Brain pericyte (primary cell): ENCODE results near the gene RAPGEF5.
"Not testable (repeated sequence)": the region's sequence is repeated elsewhere in the genome, so short reads cannot be mapped to it uniquely, and the experiment has no call there.

ENCODE experiments used
- DNase-seq: peaks from one replicate; pipeline ENCODE4 v3.0.0-alpha.2; 2012; ENCODE audit warnings: low read depth, low spot score

The RAPGEF5 gene

DNA sequence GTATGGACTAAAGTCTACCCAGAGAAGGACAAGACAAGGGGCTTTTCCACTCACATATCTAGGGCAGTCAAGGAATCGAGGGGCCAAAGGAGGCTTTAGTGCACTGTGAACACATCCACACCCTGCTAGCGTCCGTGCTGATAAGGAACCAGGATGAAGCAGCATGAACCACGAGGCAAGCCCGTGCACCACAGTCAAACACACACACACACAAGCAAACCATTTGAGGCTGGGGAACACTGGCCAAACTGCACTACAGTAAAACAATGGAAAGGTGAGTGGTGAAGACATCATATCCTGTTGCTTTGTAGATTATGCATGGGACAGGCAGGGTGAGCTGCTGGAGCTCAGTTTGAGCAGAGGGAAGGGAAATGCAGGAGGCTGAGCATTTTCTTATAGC is 233.8 kb downstream of the RAPGEF5 start:
- DNase-seq, result no peak

DNA sequence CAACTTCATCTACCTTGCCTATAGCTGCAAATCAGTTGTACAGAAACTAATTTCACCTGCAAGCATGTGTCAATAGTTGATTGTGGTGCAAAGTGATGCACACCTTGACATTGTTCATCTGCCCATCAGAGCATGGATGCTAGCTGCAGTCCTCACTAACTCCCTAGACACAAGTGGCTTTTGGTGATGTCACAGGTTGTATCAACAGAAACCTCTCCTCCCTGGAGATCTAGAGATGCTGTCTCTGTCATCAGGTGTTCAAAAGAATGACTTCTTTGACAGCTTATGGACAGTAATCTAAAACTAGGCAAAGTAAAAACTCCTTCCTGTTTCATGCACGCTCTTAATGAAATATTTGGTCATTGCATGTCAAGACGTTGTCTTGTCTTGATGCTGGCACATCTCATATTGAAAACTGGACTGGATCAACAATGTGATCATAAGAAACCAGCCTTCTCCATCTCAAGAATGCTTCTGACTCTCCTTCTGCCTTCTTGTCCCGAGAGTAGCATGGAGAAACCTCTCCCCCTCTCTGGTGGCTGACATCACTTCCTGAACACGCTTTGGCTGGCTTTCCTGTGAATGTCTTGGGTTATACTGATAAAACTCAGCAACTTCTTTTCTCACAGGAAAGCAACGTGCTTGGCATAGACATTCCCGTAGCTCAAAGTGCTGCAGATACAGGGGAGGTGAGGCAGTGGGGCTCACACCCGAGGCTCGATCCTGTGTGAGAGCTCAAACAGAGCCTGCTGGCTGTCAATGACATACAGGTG is 235.1 kb downstream of the RAPGEF5 start:
- DNase-seq, result no peak

DNA sequence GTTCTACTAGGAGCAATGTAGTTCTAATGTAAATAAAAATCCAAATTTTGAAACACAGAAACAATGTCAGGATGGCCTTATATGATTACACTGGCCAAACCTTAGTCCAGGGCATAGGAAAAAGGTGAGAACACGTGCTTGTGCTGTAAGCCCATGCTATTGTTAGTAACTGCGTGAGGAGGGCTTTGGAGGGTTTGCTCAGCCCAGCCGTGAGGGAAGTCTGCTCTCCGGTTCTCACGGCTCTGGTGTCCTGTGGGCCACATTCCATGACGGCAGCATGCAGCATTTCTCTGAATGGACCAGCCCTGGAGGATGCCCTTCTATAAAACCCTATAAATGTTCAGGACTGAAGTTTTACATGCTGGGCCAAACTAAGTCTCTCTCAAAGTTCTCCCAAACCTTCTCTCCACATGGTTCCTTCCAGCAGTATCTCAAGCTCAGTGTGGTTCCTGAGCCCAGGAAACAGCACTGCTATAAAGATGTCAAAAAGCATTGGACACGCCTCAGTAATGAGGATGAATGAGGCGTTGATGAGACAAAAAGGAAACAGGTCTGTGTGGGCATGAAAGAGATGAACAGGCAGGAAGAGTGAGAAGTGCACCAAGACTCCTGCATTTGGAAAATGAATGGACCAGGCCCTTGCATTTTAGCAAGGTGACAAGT is 236.4 kb downstream of the RAPGEF5 start:
- DNase-seq, result no peak

DNA sequence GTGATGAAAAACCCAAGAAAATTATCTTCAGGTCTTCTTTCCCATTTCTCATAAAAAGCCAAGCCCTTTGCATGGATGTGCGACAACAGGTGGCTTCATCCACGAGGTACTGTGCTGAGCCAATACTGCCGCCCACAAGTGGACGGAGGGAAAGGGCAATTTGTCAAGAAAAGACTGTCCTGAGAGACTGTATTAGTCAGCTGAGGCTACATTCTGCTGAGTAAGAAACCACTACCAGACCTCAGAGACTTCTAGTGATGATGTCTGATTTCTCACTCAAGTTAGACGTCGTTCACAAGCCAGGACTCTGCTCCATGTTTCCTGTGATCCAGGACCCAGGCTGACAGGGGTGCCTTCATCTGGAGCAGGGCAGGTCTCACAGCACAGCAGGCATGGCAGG is 239.7 kb downstream of the RAPGEF5 start:
- no peak for DNase-seq

DNA sequence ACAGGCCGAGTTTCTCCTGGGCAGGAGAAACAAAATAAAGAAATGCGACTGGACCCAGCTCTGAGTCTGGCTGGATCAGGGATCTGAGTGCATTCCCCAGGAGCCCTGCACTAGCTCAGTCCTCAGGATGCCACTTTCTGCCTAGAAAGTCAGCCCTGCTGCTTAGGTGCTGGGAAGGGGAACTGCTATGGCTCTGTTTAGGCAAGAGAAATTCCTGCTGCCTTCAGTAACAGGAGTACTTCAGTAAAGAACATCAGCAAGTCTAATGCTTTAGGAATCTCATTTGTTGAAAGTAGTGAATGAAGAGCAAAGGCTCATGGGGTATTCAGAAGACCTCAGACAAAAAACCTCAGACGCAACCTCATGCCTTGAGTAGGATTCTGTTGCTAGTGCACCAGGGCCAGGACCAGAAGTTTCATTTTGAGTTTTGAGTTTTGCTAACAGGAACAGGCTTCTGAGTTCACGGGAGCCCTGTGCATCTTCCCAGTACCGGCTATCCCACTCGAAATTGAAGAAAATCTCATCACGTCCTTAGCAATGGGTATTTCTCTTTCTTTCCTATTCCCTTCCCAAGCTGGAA is 240.4 kb downstream of the RAPGEF5 start:
- no peak for DNase-seq

DNA sequence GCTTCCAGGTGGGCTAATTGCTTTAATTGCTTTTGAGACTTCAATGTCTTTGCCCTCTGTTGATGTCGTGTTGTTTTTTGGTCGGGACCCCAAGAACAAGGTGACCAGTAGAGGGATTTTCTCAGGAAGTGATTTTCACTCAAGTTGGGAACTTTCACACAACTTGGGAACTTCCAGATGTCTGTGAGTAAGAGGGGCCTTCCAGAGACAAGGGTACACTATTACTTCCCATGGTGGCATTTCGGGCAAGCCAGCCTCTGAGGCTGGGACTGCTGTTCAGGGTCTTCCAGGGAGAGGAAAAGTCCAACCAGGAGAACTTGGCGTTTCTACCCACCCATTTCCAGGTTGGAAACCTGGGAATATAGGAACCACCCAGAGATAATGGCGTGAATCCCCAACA is 241.3 kb downstream of the RAPGEF5 start:
- no peak for DNase-seq

DNA sequence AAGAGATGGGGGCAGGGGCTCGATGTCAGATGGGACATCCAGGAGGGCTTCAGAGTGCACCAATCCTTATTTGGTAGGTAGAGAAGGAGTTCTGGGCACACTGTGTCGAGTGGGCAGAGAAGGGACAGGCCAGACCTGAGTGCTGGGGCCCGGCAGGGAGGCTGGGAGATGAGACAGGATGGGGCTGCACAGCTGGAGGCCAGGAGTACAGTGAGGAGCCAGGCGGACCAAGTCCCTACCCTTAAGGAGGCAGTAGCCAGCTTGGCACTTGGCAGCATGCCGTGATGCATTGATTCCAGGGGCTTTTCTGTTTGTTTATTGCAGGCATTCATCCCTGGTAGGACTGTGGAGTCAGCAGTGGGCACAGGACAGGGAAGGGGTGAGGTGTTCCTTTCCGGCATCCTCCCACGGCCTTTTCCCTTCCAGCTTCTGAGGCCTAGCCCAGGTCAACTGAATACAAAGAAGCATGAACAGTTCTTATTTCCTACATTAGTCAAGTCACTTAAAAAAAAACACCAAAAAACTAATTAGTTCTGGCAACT is 242.4 kb downstream of the RAPGEF5 start:
- DNase-seq, result no peak

DNA sequence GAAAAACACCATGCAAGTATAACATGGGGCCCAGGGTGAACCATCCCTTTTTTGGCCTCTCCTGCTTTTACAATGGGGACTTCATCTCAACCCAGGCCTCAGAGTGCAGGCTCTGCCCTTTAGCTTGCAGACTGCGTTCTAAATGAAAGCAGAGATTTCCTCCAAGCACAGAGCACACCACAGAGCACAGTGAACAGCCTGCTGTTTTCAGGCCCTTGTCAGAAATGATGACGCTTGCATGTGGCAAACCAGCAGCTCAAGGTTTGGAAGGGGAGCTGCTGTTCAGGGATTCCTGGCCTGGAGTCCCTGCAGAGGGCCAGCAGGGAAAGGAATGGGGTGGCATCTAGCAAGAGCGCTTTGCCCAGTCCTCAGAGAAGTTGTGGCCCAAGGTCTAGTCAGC is 243.9 kb downstream of the RAPGEF5 start:
- no peak for DNase-seq

DNA sequence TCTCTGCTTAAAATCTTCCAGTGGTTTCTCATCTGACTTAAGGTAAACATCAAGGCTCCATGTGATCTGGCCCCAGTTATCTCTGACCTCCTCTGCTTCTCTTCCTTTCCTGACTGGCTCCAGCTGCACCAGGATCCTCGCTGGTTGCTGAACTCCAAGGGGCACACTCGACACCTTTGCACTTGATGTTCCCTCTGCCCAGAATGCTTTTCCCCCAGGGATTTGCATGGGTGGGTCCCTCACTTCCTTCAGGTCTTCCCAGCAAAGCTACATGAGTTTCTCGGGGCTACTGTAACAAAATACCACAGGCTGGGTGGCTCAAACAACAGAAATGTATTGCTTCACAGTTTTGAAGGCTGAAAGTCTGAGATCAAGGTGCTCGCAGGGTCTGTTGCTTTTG is 245.3 kb downstream of the RAPGEF5 start:
- no peak for DNase-seq

DNA sequence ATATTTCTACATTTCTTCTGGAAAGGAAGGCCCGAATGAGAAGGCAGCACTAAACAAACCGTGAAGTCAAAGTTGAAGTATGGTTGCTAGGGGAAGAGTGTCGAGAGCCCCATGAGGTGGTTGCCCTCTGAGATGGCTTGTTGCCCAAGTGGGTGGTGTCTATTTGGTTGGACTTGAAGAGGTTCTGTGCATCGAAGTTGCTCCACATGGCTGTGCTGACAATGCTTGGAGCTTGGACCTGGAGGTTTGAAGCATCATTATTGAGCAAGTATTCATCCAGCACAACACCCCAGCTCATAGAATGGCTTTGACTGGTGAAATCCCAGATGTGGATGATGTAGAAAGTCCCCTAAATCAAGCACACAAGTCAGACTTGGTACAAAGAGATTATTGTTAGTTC is 246.1 kb downstream of the RAPGEF5 start:
- no peak for DNase-seq

DNA sequence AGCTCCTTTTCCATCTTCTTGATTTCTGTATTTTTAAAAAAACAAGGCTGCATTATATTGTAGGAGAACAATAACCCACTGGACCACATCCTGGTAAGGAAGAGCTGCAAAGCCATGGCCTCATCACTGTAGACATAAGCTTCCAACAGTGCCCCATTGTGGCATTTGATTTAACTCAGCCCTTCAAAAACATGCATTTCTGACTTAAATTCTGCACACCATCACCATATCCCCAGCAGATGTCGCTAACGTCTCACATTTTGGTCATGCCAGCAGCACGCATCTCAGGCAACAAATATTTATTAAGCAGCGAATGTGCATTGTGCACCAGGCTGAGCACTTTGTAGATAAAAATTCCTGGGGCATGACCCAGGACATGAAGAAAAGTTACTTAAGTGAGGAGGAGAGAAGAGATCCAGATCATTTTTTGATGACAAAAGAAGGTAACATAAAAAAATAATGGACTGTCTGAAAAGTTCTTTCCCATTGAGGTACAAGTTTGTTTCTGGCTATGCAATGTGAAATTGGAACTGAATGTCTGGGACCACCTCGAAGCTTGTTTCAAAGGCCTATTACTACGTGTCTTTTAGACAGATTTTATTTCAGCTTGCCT is 246.6 kb downstream of the RAPGEF5 start:
- peak; percentile 69 for DNase-seq

DNA sequence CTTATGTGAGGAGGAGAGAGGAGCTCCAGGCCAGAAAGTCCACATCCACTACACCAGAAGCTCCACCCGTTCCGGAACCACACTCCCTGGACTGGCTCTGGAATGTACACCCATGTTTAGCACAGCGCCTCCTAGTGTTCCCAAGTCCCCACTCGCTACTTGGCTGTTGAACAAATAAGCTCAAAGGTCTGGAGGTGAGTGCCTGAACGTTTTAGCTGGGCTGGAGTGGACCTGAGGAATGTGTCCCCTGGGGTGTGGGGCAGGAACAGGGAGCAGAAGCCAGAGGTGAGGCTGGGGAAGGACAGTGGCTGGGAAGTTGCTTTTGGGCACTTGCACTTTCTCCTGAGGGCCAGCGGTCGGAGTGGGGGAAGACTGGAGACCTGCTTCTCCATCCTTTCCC is 247.2 kb downstream of the RAPGEF5 start:
- no peak for DNase-seq

DNA sequence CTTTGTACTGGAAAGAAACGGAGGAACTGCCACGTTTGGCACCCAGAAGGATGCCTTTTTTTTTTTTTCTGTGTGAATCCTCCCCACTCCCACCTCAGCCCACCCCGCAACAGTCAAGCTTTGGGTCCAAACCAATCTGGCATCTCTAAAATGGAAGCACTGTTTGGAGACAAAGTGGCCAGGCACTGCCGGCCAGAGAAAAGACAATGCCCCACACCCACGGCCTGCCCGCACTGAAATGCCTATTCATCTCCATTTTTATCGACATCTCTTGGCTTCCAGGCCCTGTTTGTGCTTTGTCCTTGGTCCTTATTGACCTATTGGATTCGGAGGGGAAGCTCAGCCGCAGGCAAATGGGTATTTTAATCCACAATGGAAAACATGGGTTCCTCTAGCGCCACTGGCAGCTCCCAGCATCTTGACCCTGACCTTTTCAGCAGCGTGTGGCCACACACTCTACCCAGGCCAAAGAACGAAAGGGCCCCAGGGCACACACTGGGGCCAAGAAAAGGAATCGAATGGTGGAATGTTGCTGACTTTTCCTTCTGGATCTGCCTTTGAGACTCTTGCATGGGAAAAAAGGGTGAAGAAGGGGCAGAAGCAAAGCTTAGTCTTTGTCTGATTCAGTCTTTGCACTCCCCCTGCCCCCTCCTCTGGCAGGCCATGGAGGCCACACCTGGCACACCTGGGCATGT is 248.7 kb downstream of the RAPGEF5 start:
- no peak for DNase-seq

DNA sequence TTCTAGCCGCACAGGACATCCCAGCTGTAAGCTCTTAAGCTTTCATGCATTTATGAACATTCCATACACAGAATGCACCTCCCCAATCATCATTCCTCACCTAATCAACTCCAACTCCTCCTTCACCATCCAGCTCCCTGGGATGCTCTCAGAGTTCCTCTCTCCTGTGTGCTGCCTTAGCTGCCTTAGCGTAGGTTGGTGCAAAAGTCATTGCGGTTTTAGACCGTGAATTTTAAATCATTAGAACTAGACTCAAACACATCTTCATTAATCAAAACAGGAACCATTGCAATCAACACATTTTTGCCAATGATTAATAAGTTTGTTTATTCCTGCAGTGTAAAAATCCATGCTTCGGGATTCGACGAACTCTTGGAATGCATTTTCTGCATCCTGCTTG is 251.4 kb downstream of the RAPGEF5 start:
- DNase-seq, result no peak

DNA sequence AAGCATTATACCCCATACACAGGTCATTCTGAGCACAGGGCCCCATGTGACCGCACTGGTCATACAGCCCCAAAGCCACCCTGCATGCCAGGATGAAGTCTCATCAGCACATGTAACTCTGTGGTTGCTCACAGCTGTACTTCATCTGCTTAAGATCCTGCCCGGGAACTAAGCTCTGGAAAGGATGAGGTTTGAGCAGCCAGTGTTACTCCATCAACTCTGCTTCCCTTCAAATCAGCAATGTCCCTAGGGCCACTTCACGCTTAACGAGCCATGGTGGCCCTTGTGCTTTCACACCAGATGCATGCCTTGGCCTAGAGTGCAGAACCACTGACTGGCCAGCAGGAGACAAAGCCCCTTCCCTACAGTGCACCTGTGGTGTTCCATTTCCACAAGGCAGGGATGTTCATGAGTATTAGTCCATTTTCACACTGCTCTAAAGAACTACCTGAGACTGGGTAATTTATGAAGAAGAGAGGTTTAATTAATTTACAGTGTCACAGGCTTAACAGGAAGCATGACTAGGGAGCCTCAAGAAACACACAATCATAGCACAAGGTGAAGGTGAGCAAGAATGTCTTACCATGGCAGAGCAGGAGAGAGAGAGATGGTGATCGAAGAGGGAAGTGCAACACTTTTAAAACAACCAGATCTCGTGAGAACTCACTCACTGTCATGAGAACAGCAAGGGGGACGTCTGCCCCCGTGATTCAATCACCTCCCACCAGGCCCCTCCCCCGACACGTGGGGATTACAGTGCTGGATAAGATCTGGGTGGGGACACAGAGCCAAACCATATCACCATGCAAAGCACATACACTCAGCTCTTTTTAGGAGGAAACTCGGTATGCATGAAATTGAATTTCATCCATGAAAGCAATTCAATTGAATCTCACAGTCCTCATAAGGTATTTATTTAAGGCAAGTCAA is 262.3 kb downstream of the RAPGEF5 start:
- no peak for DNase-seq

DNA sequence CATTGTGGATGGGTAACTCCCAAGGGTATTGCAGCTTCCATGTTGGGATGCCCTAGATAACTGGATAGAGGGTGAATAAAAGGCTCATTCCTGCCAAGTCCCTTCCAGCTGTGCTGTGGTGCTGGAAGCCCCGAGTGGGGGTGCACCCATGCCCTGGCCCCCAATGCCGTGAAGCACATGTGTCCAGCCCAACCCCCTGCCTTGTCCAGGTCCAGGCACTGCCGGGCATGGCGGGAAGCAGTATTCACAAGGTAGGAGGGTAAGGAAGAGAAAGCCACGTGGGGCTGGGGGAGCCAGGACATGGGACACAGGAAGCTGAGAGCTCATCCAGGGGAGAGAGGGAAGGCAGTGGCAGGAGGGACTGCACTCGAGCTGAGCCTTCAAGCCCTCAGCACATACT is 263.0 kb downstream of the RAPGEF5 start:
- no peak for DNase-seq

DNA sequence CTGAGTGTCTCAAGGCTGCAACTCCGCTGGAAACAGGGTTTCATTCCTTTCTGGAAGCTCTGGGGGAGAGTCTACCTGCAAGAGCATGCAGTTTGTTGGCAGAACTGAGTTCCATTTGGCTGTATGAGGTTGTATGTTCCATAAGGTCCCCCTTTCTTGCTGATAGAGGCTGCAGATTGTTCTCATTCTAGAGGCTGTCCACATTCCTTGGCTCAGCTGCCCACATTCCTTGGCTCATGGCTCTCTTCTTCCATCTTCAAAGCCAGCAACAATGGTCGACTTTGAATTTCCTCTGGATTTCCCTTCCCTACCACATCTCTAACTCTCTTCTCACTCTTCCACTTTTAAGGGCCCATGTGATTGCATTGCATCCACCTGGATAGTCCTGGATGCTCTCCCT is 264.0 kb downstream of the RAPGEF5 start:
- no peak for DNase-seq

DNA sequence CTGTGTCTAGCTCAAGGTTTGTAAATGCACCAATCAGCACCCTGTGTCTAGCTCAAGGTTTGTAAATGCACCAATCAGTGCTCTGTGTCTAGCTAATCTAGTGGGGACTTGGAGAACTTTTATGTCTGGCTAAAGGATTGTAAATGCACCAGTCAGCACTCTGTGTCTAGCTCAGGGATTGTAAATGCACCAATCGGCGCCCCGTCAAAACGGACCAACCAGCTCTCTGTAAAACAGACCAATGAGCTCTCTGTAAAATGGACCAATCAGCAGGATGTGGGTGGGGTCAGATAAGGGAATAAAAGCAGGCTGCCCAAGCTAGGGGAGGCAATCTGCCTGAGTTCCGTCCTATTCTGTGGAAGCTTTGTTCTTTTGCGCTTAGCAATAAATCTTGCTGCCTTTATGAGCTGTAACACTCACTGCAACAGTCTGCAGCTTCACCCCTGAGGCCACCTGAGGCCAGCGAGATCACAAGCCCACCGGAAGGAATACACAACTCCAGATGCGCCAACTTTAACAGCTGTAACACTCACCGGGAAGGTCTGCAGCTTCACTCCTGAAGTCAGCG is 265.9 kb downstream of the RAPGEF5 start:
- not testable (repeated sequence) for DNase-seq

DNA sequence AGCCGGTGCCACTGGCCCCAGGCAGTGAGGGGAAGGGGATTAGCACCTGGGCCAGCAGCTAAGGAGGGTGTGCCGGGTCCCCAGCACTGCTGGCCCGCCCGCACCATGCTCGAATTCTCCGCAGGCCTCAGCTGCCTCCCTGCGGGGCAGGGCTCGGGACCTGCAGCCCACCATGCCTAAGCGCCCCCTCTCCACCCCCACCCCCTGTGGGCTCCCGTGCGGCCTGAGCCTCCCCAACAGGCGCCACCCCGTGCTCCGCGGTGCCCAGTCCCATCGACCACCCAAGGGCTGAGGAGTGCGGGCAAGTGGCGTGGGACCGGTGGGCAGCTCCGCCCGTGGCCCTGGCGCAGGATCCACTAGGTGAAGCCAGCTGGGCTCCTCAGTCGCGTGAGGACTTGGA is 266.4 kb downstream of the RAPGEF5 start:
- no peak for DNase-seq

DNA sequence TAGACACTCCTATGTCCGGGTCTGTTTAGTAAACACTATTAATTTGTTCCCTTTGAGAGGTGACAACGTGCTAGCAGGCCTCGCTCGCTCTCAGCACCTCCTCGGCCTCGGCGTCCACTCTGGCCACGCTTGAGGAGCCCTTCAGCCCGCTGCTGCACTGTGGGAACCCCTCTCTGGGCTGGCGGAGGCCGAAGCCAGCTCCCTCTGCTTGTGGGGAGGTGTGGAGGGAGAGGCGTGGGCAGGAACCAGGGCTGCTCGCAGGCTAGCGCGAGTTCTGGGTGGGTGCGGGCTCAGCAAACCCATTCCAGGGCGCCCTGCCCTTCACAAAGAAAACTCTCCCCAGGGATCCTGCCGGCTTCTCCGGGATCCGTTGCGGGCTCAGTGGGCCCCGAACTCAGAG is 266.8 kb downstream of the RAPGEF5 start:
- no peak for DNase-seq
